ENCODE results near the gene AMPD3. TPM values are rescaled to one million over a fixed set of nuclear protein-coding genes. Genes with fewer than 3 reads are reported as not detected.

The AMPD3 gene
- total RNA-seq, 2 donors from 2014 or later = 20.0 to 22.1 TPM

DNA sequence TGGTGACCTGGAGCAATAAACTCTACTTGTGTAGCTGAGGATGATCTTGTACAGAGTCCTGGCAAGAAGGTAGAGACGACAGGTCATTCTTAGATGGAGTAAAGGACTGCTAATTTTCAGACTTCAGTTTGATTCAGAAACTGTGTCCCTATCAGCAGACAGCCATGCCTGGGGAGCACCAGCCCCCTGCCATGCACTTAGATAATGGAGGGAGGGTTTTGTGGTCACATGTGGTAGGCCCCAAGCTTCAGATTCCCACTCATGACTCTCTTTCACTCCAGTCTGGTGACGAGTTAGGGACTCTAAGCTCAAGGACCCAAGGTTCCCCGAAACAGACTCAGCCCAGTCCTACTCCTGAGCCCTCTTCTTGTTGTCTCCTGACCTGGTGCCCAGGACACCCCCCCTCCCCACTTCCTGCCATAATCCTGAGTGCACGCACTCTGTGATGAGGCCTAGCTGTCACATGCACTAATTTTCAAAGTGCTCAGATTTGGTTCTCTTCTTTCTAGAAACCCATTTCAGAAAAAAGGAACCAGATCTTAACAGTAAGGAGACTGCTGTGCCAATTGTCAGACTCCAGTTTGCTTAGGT lies 10.2 kb upstream of the AMPD3 start:
- no peak for DNase-seq (ENCODE audit: low spot score)
- intact Hi-C loops (cut with DNase I) = no loop called here
- no peak overlapping the region for H3K4me3 ChIP-seq

DNA sequence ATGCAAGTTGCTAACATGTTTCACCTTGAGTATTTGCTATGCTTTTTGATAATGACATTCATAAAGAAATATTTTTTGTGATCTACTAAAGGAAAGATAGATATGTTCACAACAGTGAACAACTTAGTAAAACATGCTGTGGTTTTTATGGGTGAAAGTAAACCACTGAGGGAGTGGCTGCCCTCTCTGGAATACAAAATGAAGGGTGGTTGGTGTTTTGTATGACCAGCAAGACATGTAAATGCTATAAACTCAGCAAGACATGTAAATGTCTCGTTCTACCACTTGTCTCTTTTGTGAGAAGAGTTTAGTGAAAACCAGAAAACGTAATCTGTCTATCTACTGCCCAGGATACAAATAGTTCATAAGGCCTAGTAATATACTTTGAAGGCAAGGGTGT lies 7.6 kb upstream of the AMPD3 start:
- H3K36me3 ChIP-seq = no peaks in the 10 kb centered on the region
- H3K9me3 ChIP-seq = no peaks in the 10 kb centered on the region
- TF ChIP-seq, protein P1, sequence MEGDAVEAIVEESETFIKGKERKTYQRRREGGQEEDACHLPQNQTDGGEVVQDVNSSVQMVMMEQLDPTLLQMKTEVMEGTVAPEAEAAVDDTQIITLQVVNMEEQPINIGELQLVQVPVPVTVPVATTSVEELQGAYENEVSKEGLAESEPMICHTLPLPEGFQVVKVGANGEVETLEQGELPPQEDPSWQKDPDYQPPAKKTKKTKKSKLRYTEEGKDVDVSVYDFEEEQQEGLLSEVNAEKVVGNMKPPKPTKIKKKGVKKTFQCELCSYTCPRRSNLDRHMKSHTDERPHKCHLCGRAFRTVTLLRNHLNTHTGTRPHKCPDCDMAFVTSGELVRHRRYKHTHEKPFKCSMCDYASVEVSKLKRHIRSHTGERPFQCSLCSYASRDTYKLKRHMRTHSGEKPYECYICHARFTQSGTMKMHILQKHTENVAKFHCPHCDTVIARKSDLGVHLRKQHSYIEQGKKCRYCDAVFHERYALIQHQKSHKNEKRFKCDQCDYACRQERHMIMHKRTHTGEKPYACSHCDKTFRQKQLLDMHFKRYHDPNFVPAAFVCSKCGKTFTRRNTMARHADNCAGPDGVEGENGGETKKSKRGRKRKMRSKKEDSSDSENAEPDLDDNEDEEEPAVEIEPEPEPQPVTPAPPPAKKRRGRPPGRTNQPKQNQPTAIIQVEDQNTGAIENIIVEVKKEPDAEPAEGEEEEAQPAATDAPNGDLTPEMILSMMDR (IDR thresholded peaks at IDR 0.05) = no peak
- TF ChIP-seq POLR2AphosphoS5 (IDR thresholded peaks at IDR 0.05) (no peak), POLR2A (IDR thresholded peaks at IDR 0.05) (no peak)
- H3K27me3 ChIP-seq (replicated peaks; ENCODE audit: insufficient read depth) = no peaks in the 10 kb centered on the region
- no peak for DNase-seq (ENCODE audit: low spot score)
- no peak overlapping the region for H3K4me3 ChIP-seq
- H3K4me1 ChIP-seq (replicated peaks) = peaks cover 4% of the 10 kb centered on the region
- no peak overlapping the region for H3K27ac ChIP-seq
- 92% methylated on average over 2 of the region's 2 CpGs for WGBS
- intact Hi-C loops (cut with DNase I) = no loop called here

More for the DNA sequence above, 10.2 kb upstream of the AMPD3 start:
- 94% methylated on average over 4 of the region's 4 CpGs for WGBS
- TF ChIP-seq, protein P1 (IDR thresholded peaks at IDR 0.05) = no peak
- TF ChIP-seq POLR2AphosphoS5 (IDR thresholded peaks at IDR 0.05) (no peak), POLR2A (IDR thresholded peaks at IDR 0.05) (no peak)
- Histone ChIP-seq H3K36me3 (no peaks in the 10 kb centered on the region), H3K27me3 (replicated peaks; ENCODE audit: insufficient read depth) (no peaks in the 10 kb centered on the region), H3K9me3 (no peaks in the 10 kb centered on the region), H3K4me1 (replicated peaks) (no peaks in the 10 kb centered on the region), H3K27ac (no peak overlapping the region)

DNA sequence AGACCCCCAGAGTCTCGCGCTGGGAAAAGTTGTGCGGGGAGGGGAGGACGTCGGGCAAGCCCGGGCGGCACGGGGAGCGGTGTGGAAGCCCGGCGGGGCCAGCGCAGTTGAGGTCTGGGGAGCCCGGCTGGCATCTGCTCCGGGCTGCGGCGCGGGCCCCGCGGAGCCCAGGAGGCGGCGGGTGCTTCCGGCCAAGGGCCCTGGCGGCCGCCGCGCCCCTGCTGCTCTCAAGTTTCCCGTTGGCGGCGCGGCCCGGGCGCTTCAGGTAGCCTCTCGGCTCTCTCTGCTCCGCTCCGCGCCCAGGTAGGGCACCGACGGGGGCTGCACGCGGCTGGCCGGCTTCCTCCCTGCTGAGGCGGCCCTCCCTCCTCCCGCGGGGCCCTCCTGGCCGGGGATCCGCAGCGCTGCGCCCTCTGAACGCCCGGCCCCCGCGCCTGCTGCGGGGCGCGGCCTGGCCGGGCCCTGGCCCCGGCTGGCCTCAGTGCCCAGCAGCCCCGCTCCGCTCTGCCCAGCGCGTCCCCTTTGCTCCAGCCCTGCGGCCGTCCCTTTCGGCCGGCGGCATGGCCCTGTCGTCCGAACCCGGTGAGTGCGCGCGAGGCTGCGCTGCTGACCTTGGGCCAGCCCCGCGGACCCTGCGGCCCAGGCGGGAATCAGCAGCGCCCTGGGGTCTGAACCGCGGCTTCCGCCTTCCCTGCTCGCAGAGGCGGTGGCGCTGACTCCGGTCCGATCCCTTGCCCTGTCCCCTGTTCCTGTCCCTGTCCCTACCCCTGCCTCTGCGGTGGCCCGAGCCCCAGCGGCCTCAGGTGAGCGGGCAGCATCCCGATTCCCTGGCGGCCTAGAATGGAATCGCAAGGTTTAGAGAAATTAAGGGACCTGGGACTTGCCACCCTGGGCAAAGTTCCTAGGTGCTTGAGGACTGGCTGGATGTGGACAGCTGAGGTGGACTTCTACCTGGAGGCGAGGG lies 4.3 kb upstream of the AMPD3 start:
- no peaks in the 10 kb centered on the region for H3K36me3 ChIP-seq
- intact Hi-C loops (cut with DNase I) = loop anchor here (5.0 kb wide), 1 partner anchor 43 kb away; no protein-coding TSS in a partner anchor
- TF ChIP-seq POLR2AphosphoS5 (IDR thresholded peaks at IDR 0.05) (peak; percentile 18), POLR2A (IDR thresholded peaks at IDR 0.05) (peak; percentile 22)
- TF ChIP-seq, protein P1 (IDR thresholded peaks at IDR 0.05) = peak; percentile 40 to 71 (median 60)
- no peaks in the 10 kb centered on the region for H3K9me3 ChIP-seq
- peak overlapping the region; percentile 46 to 55 for H3K4me3 ChIP-seq
- peaks cover 13% of the 10 kb centered on the region for H3K4me1 ChIP-seq (replicated peaks)
- peak; percentile 51 for DNase-seq (ENCODE audit: low spot score)
- no peaks in the 10 kb centered on the region for H3K27me3 ChIP-seq (replicated peaks; ENCODE audit: insufficient read depth)
- H3K27ac ChIP-seq = peak overlapping the region; percentile 90 to 92
- 4% methylated on average over 34 of the region's 94 CpGs for whole genome bisulfite sequencing

DNA sequence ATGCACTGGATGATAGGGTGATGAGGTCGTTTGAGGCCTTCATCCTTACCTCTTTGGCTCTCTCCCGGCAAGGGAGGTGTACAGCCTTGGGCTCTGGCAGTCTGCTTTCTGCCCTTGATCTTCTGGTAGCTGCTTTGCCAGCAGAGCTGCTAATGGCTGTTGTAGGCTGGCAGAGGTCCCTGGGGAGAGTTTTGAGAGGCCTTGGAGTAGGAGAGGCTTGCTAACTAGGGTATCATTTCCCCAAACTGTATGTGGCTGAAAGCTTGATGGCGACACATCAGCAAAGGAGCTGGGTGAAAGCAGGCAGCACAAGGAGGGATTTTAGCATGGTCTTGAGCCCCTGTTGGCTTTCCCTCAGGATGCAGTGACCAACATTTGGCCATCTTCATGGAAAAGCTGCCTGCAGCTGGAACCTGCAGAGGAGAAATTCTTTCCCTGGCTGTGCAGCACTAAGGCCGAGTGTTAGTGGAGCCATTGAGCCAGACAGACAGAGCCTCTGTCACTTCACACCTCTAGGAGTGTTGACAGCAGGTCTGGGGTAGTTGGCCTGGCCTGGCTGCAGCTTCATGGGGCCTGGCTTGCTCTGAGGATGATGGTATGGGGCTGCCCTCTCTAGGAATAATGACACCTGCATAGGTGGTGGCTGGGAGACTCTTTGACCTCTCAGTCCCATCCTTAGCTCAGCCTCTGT lies 3.5 kb upstream of the AMPD3 start:
- no peak for DNase-seq (ENCODE audit: low spot score)

More for the DNA sequence above, 3.5 kb upstream of the AMPD3 start:
- 66% methylated on average over 4 of the region's 4 CpGs for WGBS
- Histone ChIP-seq H3K4me1 (replicated peaks) (peaks cover 19% of the 10 kb centered on the region), H3K27ac (peak overlapping the region; percentile 90 to 92), H3K36me3 (no peaks in the 10 kb centered on the region), H3K27me3 (replicated peaks; ENCODE audit: insufficient read depth) (no peaks in the 10 kb centered on the region), H3K9me3 (no peaks in the 10 kb centered on the region), H3K4me3 (peak overlapping the region; percentile 46 to 55)
- TF ChIP-seq, protein P1 (IDR thresholded peaks at IDR 0.05) = no peak
- TF ChIP-seq POLR2AphosphoS5 (IDR thresholded peaks at IDR 0.05) (no peak), POLR2A (IDR thresholded peaks at IDR 0.05) (no peak)
- intact Hi-C loops (cut with DNase I) = loop anchor here (5.0 kb wide), 1 partner anchor 44 kb away; no protein-coding TSS in a partner anchor
